Skeletal muscle tissue (tissue), 4 donors: ENCODE data around the gene TUT1. TPM values are rescaled to one million over a fixed set of nuclear protein-coding genes. Genes with fewer than 3 reads are reported as not detected.

Experiments used
- H3K27ac ChIP-seq: one replicate; pipeline ENCODE4 v1.7.0; 2013; ENCODE audit warnings: mild to moderate bottlenecking, low read depth, low read length, inconsistent platforms
- H3K27me3 ChIP-seq, 3 donors: one replicate each; pipeline ENCODE4 v1.7.0; 2013; ENCODE audit warnings: low read length in 3 of 3; ENCODE audit not compliant: control insufficient read depth in 3 of 3, insufficient read depth in 3 of 3
- H3K36me3 ChIP-seq, 3 donors: one replicate each; pipeline ENCODE4 v1.7.0; 2013; ENCODE audit warnings: low read length in 3 of 3; ENCODE audit not compliant: control insufficient read depth in 3 of 3, insufficient read depth in 3 of 3
- H3K4me1 ChIP-seq, 3 donors: one replicate each; pipeline ENCODE4 v1.7.0; 2013; ENCODE audit warnings: low read length in 3 of 3, mild to moderate bottlenecking in 3 of 3; ENCODE audit not compliant: control insufficient read depth in 3 of 3, insufficient read depth in 3 of 3
- H3K4me3 ChIP-seq, 3 donors: one replicate each; pipeline ENCODE4 v1.7.0; 2013; ENCODE audit warnings: low read length in 3 of 3
- H3K9ac ChIP-seq, 3 donors: one replicate each; pipeline ENCODE4 v1.7.0; 2013; ENCODE audit warnings: low read length in 3 of 3, mild to moderate bottlenecking in 3 of 3, moderate library complexity in 2 of 3, low read depth in 1 of 3
- H3K9me3 ChIP-seq, 3 donors: one replicate each; pipeline ENCODE4 v1.7.0; 2013; ENCODE audit warnings: low read length in 3 of 3; ENCODE audit not compliant: control insufficient read depth in 3 of 3
- total RNA-seq: library from RNA; depleted of rRNA; stranded (reverse); fragments of >200 nt; gene quantifications from one replicate; pipeline ENCODE4 v1.2.3, GENCODE V29; 2014
- donor health status: Osteomylitis.

TUT1 gene
- total RNA-seq, 1 donor from 2014 or later, result 4.2 TPM

GRCh38 chr11:62605467-62605866, 14.1 kb upstream of the TUT1 start:
- Histone ChIP-seq H3K9ac (no peak overlapping the region), H3K4me3 (no peak overlapping the region), H3K4me1 (peaks cover 18 to 22% (median 20%) of the 10 kb centered on the region in 3 donors), H3K27ac (no peak overlapping the region), H3K27me3 (no peaks in the 10 kb centered on the region), H3K36me3 (peaks cover 15 to 26% (median 21%) of the 10 kb centered on the region in 3 donors), H3K9me3 (no peaks in the 10 kb centered on the region)

GRCh38 chr11:62604460-62605120, 13.3 kb upstream of the TUT1 start:
- H3K4me3 ChIP-seq, result no peak overlapping the region
- H3K4me1 ChIP-seq, result peaks cover 23 to 30% (median 26%) of the 10 kb centered on the region in 3 donors
- H3K9ac ChIP-seq, result no peak overlapping the region
- H3K9me3 ChIP-seq, result no peaks in the 10 kb centered on the region
- H3K36me3 ChIP-seq, result peaks cover 19 to 21% (median 21%) of the 10 kb centered on the region in 3 donors
- no peaks in the 10 kb centered on the region for H3K27me3 ChIP-seq
- no peak overlapping the region for H3K27ac ChIP-seq

- peaks cover 15 to 21% (median 20%) of the 10 kb centered on the region in 3 donors for H3K36me3 ChIP-seq
- H3K4me3 ChIP-seq, result no peak overlapping the region
- no peaks in the 10 kb centered on the region for H3K27me3 ChIP-seq
- no peak overlapping the region for H3K27ac ChIP-seq
- no peaks in the 10 kb centered on the region for H3K9me3 ChIP-seq
- peaks cover 30 to 37% (median 32%) of the 10 kb centered on the region in 3 donors for H3K4me1 ChIP-seq
- H3K9ac ChIP-seq, result peak overlapping the region in 1 of 3 donors; percentile 8
These were observed 12.5 kb upstream of the TUT1 start for GRCh38 chr11:62603776-62604299.

- Histone ChIP-seq H3K27ac (peak overlapping the region; percentile 88), H3K4me3 (peak overlapping the region; percentile 83 to 86 (median 85)), H3K4me1 (peaks cover 33 to 44% (median 35%) of the 10 kb centered on the region in 3 donors), H3K9me3 (no peaks in the 10 kb centered on the region), H3K36me3 (peaks cover 16 to 21% (median 20%) of the 10 kb centered on the region in 3 donors), H3K27me3 (no peaks in the 10 kb centered on the region), H3K9ac (peak overlapping the region; percentile 20 to 89 (median 79))
These were observed 11.7 kb upstream of the TUT1 start for GRCh38 chr11:62603072-62603408.

- Histone ChIP-seq H3K4me1 (peaks cover 33 to 46% (median 35%) of the 10 kb centered on the region in 3 donors), H3K9ac (peak overlapping the region; percentile 79 to 89 (median 80)), H3K27ac (peak overlapping the region; percentile 88), H3K36me3 (peaks cover 18 to 27% (median 24%) of the 10 kb centered on the region in 3 donors), H3K4me3 (peak overlapping the region; percentile 83 to 86 (median 85)), H3K9me3 (no peaks in the 10 kb centered on the region), H3K27me3 (no peaks in the 10 kb centered on the region)
These were observed 11.1 kb upstream of the TUT1 start for GRCh38 chr11:62602141-62603071.

- Histone ChIP-seq H3K4me3 (peak within 1 kb of the TSS; percentile 83 to 86 (median 85)), H3K27ac (peak within 1 kb of the TSS; percentile 88), H3K9me3 (no peaks in the 10 kb centered on the region), H3K36me3 (peaks cover 24 to 29% (median 29%) of the 10 kb centered on the region in 3 donors), H3K4me1 (peaks cover 33 to 46% (median 35%) of the 10 kb centered on the region in 3 donors), H3K9ac (peak within 1 kb of the TSS; percentile 86 to 94 (median 89)), H3K27me3 (no peaks in the 10 kb centered on the region)
These were observed 10.2 kb upstream of the TUT1 start, which contains the start of gene MTA2 for GRCh38 chr11:62601372-62602140. Gene MTA2 (minus strand): TSS chr11:62601865. CDS start chr11:62601450, 415 bp downstream.

- peak overlapping the region; percentile 83 to 86 (median 85) for H3K4me3 ChIP-seq
- H3K27ac ChIP-seq, result peak overlapping the region; percentile 88
- H3K9ac ChIP-seq, result peak overlapping the region; percentile 86 to 94 (median 89)
- peaks cover 33 to 46% (median 35%) of the 10 kb centered on the region in 3 donors for H3K4me1 ChIP-seq
- H3K36me3 ChIP-seq, result peaks cover 26 to 33% (median 32%) of the 10 kb centered on the region in 3 donors
- no peaks in the 10 kb centered on the region for H3K9me3 ChIP-seq
- no peaks in the 10 kb centered on the region for H3K27me3 ChIP-seq
These were observed 9.7 kb upstream of the TUT1 start for GRCh38 chr11:62601122-62601371.

- Histone ChIP-seq H3K36me3 (peaks cover 29 to 35% (median 32%) of the 10 kb centered on the region in 3 donors), H3K27ac (peak overlapping the region; percentile 88), H3K4me1 (peaks cover 33 to 46% (median 35%) of the 10 kb centered on the region in 3 donors), H3K4me3 (peak overlapping the region; percentile 83 to 86 (median 85)), H3K27me3 (no peaks in the 10 kb centered on the region), H3K9ac (peak overlapping the region; percentile 86 to 94 (median 89)), H3K9me3 (no peaks in the 10 kb centered on the region)
These were observed 9.2 kb upstream of the TUT1 start for GRCh38 chr11:62600367-62601121.

- H3K9ac ChIP-seq, result peak overlapping the region in 2 of 3 donors; percentile 62 to 94
- peaks cover 34 to 37% (median 36%) of the 10 kb centered on the region in 3 donors for H3K36me3 ChIP-seq
- H3K27me3 ChIP-seq, result no peaks in the 10 kb centered on the region
- peak overlapping the region; percentile 49 to 86 (median 83) for H3K4me3 ChIP-seq
- H3K4me1 ChIP-seq, result peaks cover 33 to 46% (median 35%) of the 10 kb centered on the region in 3 donors
- H3K27ac ChIP-seq, result peak overlapping the region; percentile 88
- H3K9me3 ChIP-seq, result no peaks in the 10 kb centered on the region
These were observed 8.6 kb upstream of the TUT1 start for GRCh38 chr11:62599901-62600300.
